GM10266 (cell line): ENCODE measurements around the gene HIRA.

ENCODE experiments used
- DNase-seq: peaks from one replicate; pipeline ENCODE4 v3.0.0; 2012; ENCODE audit errors: extremely low spot score
- CTCF ChIP-seq: IDR thresholded peaks from 2 replicates; pipeline ENCODE4 v1.5.1; 2012; ENCODE audit warnings: mild to moderate bottlenecking, low read depth; ENCODE audit not compliant: control insufficient read depth, insufficient read depth; ENCODE audit errors: missing control alignments

The HIRA gene

DNA sequence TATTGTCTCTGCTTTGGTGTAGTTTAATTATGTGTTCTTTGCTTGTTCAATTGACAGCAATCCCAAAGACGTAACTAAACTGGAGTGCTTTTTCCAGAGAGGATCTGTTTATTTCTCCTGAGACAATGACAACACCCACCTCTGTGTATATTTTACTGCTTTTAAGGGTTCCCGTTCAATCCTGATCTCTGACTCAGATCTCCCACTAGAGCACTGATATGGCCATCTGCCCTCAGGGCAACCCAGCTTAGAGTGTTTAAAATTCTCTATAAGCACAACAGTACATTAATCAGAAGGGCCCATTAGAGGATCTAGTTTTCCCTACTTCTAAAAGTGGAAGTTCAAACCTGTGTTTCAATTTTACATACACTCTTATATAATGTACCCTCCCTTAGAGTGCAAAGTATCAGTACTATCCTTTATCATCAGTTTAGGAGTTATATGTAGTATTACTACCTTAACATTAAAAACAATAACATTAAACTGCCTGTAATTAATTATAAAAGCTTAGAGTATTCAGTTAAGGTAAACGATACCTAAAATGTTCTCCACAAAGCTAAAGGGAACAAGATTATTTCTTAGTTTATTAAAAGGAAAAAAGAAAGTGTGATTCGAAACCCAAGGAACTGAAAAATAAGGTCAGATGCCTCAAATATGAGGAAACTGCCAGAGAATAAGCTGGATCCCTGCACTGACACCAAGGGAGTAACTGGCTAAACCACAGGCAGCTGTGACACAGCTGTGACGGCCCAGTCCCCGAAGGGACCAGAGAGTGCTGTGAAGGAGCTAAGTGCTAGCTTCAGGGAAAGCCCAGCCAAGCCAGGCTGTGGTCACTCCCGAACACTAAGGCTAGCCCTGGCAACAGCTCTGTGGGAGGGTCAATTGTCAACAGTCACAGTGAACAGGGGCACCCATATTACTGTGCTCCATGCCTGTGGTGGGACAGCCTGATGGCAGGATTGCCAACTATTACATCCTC is 32.2 kb upstream of the HIRA start:
- no peak for TF ChIP-seq CTCF
- DNase-seq = no peak

GRCh38 chr22:19463008-19463407 is 31.5 kb upstream of the HIRA start:
- no peak for TF ChIP-seq CTCF
- no peak for DNase-seq

DNA sequence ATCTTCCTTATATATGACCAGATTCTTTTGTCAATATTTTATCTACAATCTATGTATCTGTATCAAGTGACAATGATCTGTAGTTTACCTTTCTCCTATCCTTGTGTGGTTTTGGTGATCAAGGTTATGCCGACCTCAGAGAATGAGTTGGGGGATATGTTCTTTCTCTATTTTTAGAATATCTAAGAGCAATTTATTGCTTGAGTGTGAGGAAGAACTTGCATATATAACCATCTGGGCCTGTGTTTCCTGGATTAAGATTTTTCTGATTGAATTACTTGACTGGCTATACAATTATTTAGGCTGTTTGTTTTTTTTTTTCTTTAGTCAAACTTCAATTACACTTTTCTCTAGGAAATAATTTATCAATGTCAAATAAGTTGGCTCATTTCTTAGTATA is 30.0 kb upstream of the HIRA start:
- DNase-seq = no peak
- no peak for TF ChIP-seq CTCF

DNA sequence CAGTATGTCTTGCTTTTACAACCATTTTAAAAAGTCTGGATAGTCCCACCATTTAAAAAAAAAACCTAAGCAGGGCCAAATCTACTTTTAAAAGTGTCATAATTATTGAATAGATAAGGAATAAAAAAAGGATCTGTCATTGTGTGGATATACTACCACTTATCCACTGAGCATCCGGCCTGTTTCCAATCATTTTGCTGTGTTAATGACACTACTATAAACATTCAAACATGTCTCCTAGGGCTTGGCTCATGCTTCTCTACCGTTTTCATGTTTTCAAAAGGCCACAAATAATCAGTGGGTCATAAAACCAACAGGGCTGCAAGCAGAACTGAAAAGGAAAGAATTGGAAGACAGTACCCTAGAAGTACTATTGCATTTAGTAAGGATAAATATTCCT is 28.5 kb upstream of the HIRA start:
- no peak for TF ChIP-seq CTCF
- DNase-seq = no peak

- DNase-seq = no peak
- no peak for TF ChIP-seq CTCF
Measured at GRCh38 chr22:19457828-19458428, 26.4 kb upstream of the HIRA start.

- no peak for DNase-seq
- no peak for TF ChIP-seq CTCF
Measured at GRCh38 chr22:19456541-19456940, 25.0 kb upstream of the HIRA start.
